Endodermal cell (in vitro differentiated cells): Measurements from ENCODE around the gene P2RX1. TPM values are rescaled to one million over a fixed set of nuclear protein-coding genes. Genes with fewer than 3 reads are reported as not detected.
A peak's percentile ranks its signal among the peaks of the same experiment; 100 is the strongest.

Experiments used
- DNase-seq: peaks from one replicate; pipeline ENCODE4 v3.0.0-alpha.2; 2017
- H3K27ac ChIP-seq: 2 replicates; pipeline ENCODE4 v1.5.1; 2013; ENCODE audit warnings: mild to moderate bottlenecking, low read depth, low read length, moderate library complexity
- H3K27me3 ChIP-seq: 2 replicates; pipeline ENCODE4 v1.6.1; 2013; ENCODE audit warnings: mild to moderate bottlenecking, low read length, moderate library complexity; ENCODE audit not compliant: insufficient read depth, control insufficient read depth, poor library complexity, severe bottlenecking
- H3K36me3 ChIP-seq: 2 replicates; pipeline ENCODE4 v1.7.0; 2013; ENCODE audit warnings: mild to moderate bottlenecking, low read length, moderate library complexity; ENCODE audit not compliant: control insufficient read depth, insufficient read depth
- H3K4me1 ChIP-seq: one replicate; pipeline ENCODE4 v1.7.0; 2013; ENCODE audit warnings: low read length; ENCODE audit not compliant: control insufficient read depth, insufficient read depth
- H3K4me3 ChIP-seq: 2 replicates; pipeline ENCODE4 v1.5.1; 2013; ENCODE audit warnings: mild to moderate bottlenecking, low read length, moderate library complexity
- H3K9ac ChIP-seq: 2 replicates; pipeline ENCODE4 v1.6.1; 2013; ENCODE audit warnings: mild to moderate bottlenecking, low read length, moderate library complexity; ENCODE audit not compliant: poor library complexity, severe bottlenecking; ENCODE audit errors: extremely low read depth
- H3K9me3 ChIP-seq: 2 replicates; pipeline ENCODE4 v1.6.1; 2013; ENCODE audit warnings: mild to moderate bottlenecking, low read length, moderate library complexity; ENCODE audit not compliant: control insufficient read depth
- H3K27ac Mint-ChIP-seq: 2 replicates; pipeline ENCODE4 v1.8.0; 2020; ENCODE audit warnings: mixed read lengths
- H3K27me3 Mint-ChIP-seq: 2 replicates; pipeline ENCODE4 v1.8.0; 2021; ENCODE audit warnings: mild to moderate bottlenecking, mixed read lengths; ENCODE audit not compliant: insufficient read depth
- H3K36me3 Mint-ChIP-seq: 2 replicates; pipeline ENCODE4 v1.8.0; 2020; ENCODE audit warnings: low read depth, mixed read lengths
- H3K4me1 Mint-ChIP-seq: 2 replicates; pipeline ENCODE4 v1.8.0; 2020; ENCODE audit warnings: mixed read lengths
- H3K4me3 Mint-ChIP-seq: 2 replicates; pipeline ENCODE4 v1.8.0; 2020; ENCODE audit warnings: mild to moderate bottlenecking, moderate library complexity, mixed read lengths
- H3K9me3 Mint-ChIP-seq: 2 replicates; pipeline ENCODE4 v1.8.0; 2020; ENCODE audit warnings: mild to moderate bottlenecking, mixed read lengths
- WGBS, 2 experiments: methylation state at CpG; one replicate each; pipeline versions ENCODE4 v1.1.5 to v1.1.7; 2013; ENCODE audit warnings: missing lambda C conversion rate in 2 of 2, mixed read lengths in 1 of 2; ENCODE audit not compliant: insufficient coverage in 1 of 2, insufficient read length in 1 of 2; 5-methylcytosine and 5-hydroxymethylcytosine counted together
- total RNA-seq, 2 donors: library from RNA; stranded (reverse); fragmentation: NEBNext Ultra II Directional in 1 of 2; extraction: Animal tissue kit (Norgen Biotek cat#: 25700) in 1 of 2; gene quantifications; 2 replicates in 1 of 2; 3 replicates in 1 of 2; pipeline ENCODE4 v1.2.1, GENCODE V29; 2021
- TF ChIP-seq, protein P1 (sequence below): fragments of 200-600 bp; sonication (generic); conservative IDR thresholded peaks from 2 replicates; pipeline ENCODE4 v1.5.0; 2021; ENCODE audit warnings: antibody characterized with exemption, mild to moderate bottlenecking

The P2RX1 gene
- total RNA-seq, 2 donors from 2014 or later, result not detected

DNA sequence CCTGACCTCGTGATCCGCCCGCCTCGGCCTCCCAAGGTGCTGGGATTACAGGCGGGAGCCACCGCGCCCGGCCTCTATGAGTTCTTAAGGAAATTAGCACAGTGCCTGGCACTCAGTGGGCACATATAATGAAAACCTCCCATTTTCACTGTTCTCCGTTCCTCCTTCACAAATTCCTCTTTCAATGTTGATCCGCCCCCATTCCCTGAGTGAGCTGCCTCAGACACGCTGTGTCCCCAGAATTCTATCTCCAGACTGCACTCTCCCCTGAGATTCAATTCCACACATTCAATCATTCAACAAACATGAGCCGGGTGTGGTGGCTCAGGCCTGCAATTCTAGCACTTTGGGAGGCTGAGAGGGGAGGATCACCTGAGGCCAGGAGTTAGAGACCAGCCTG lies 7.0 kb downstream of the P2RX1 start:
- H3K27me3 ChIP-seq, result no peaks in the 10 kb centered on the region
- no peak overlapping the region for H3K27ac Mint-ChIP-seq
- no peaks in the 10 kb centered on the region for H3K36me3 ChIP-seq
- TF ChIP-seq, protein P1, sequence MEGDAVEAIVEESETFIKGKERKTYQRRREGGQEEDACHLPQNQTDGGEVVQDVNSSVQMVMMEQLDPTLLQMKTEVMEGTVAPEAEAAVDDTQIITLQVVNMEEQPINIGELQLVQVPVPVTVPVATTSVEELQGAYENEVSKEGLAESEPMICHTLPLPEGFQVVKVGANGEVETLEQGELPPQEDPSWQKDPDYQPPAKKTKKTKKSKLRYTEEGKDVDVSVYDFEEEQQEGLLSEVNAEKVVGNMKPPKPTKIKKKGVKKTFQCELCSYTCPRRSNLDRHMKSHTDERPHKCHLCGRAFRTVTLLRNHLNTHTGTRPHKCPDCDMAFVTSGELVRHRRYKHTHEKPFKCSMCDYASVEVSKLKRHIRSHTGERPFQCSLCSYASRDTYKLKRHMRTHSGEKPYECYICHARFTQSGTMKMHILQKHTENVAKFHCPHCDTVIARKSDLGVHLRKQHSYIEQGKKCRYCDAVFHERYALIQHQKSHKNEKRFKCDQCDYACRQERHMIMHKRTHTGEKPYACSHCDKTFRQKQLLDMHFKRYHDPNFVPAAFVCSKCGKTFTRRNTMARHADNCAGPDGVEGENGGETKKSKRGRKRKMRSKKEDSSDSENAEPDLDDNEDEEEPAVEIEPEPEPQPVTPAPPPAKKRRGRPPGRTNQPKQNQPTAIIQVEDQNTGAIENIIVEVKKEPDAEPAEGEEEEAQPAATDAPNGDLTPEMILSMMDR, result no peak
- WGBS, 2 experiments, result 89 to 95% methylated on average over 8 to 12 of the region's 12 CpGs
- H3K4me1 Mint-ChIP-seq, result no peaks in the 10 kb centered on the region
- no peaks in the 10 kb centered on the region for H3K9me3 Mint-ChIP-seq
- H3K4me3 Mint-ChIP-seq, result no peak overlapping the region
- DNase-seq, result no peak
- H3K9ac ChIP-seq, result no peak overlapping the region
- no peaks in the 10 kb centered on the region for H3K9me3 ChIP-seq
- no peaks in the 10 kb centered on the region for H3K27me3 Mint-ChIP-seq
- no peaks in the 10 kb centered on the region for H3K4me1 ChIP-seq
- H3K27ac ChIP-seq, result no peak overlapping the region
- H3K4me3 ChIP-seq, result no peak overlapping the region
- H3K36me3 Mint-ChIP-seq, result no peaks in the 10 kb centered on the region

DNA sequence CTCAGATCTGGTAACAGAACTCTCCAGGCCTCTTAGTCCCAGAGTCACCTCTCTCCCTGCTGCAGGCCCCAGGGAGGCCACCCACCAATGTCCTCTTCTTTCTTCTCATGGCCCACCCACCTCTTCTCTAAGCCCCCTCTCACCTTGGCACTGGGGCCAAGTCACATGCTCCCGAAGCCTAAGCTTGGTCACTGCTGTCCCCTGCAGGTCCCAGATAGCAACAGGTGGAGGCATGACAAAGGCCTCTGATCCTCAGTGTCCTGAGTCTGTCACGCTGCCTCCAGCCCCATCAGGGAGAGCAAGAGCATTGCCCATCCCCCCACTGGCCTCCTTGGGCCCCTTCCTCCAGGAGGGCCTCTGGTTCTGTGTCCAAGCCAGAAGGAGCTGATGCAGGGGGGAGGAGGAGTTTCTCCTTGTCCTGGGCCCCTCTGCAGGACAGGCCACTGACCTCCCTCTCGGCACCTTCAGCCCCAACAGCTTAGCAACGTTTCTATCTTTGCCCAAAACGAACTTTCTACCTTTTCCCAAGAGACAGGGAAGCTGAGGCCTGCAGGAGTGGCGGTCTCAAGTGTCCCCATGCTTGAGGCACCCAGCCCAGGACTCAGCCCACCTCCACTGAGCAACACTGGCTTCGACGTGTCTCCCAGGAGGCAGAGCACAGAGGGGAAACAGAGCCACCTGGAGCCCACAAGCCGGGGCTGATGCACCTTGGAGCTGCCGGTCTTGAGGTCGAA lies 8.6 kb downstream of the P2RX1 start:
- H3K4me3 ChIP-seq, result no peak overlapping the region
- no peaks in the 10 kb centered on the region for H3K9me3 ChIP-seq
- no peak overlapping the region for H3K9ac ChIP-seq
- Mint-ChIP-seq H3K4me3 (no peak overlapping the region), H3K27me3 (no peaks in the 10 kb centered on the region), H3K27ac (peak overlapping the region; percentile 36), H3K4me1 (peaks cover 4% of the 10 kb centered on the region), H3K9me3 (no peaks in the 10 kb centered on the region), H3K36me3 (no peaks in the 10 kb centered on the region)
- 83 to 92% methylated on average over 7 to 11 of the region's 11 CpGs for WGBS, 2 experiments
- H3K27me3 ChIP-seq, result no peaks in the 10 kb centered on the region
- TF ChIP-seq, protein P1, result peak; percentile 74
- H3K4me1 ChIP-seq, result no peaks in the 10 kb centered on the region
- H3K36me3 ChIP-seq, result no peaks in the 10 kb centered on the region
- DNase-seq, result peak; percentile 89
- H3K27ac ChIP-seq, result no peak overlapping the region

DNA sequence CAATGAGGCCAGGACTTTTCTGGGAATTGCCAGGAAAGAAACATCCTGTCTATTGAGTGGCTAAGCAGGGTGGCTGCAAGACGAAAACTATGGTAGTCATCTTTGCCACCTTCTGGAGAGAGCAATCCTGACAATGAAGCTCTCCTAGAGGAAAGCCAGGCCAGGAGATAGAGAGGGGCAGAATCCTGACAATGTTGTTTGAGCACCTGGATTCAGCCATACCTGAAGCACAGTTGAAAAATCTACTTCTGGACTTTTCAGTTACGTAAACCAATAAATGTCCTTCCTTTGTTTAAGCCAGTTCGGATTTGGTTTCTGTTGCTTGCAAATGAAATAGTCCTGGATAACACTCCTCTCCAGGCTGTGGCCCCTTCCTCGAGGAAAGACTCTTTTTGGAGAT lies 9.4 kb downstream of the P2RX1 start:
- TF ChIP-seq, protein P1, result no peak
- 88 to 93% methylated on average over 3 of the region's 4 CpGs for WGBS, 2 experiments
- H3K4me1 Mint-ChIP-seq, result peaks cover 4% of the 10 kb centered on the region
- no peak overlapping the region for H3K4me3 Mint-ChIP-seq
- no peak for DNase-seq
- no peaks in the 10 kb centered on the region for H3K27me3 Mint-ChIP-seq
- no peak overlapping the region for H3K27ac Mint-ChIP-seq
- no peaks in the 10 kb centered on the region for H3K4me1 ChIP-seq
- no peak overlapping the region for H3K4me3 ChIP-seq
- no peaks in the 10 kb centered on the region for H3K9me3 ChIP-seq
- H3K36me3 ChIP-seq, result no peaks in the 10 kb centered on the region
- no peaks in the 10 kb centered on the region for H3K36me3 Mint-ChIP-seq
- H3K27me3 ChIP-seq, result no peaks in the 10 kb centered on the region
- H3K9me3 Mint-ChIP-seq, result no peaks in the 10 kb centered on the region
- no peak overlapping the region for H3K9ac ChIP-seq
- H3K27ac ChIP-seq, result no peak overlapping the region
